Left ventricle myocardium superior (tissue), 1 donor: ENCODE data around the gene EPDR1. TPM values are rescaled to one million over a fixed set of nuclear protein-coding genes. Genes with fewer than 3 reads are reported as not detected.

ENCODE experiments used
- ATAC-seq: fragments of 200-7000 bp; cut with Tn5 transposase; one replicate; pipeline ENCODE4 v1.9.1; 2020; ENCODE audit warnings: mild to moderate bottlenecking, moderate library complexity
- DNase-seq: peaks from one replicate; pipeline ENCODE4 v3.0.0-alpha.2; 2020
- intact Hi-C: fragments of 100-400 bp; cut with micrococcal nuclease; formaldehyde crosslinking; loops from one replicate; pipeline ENCODE4 v1.11.0; 2022
- long read RNA-seq: library from polyadenylated mRNA; unstranded; transcript quantifications from one replicate; pipeline ENCODE4 v2.0.0, GENCODE V29; 2021
- total RNA-seq: library from RNA; stranded (reverse); fragmentation: NEBNext Ultra II Directional; extraction: Animal tissue kit (Norgen Biotek cat#: 25700); gene quantifications from one replicate; pipeline ENCODE4 v1.2.1, GENCODE V29; 2021
- donor health status: DM: no; HTN: yes; CAD: no; lungs with severe emphysema.

Gene EPDR1
- 36.7 TPM for total RNA-seq
- long read RNA-seq, transcript EPDR1-201 (3 exons, 2,599 nt) = major isoform, 46 of 61 reads
- long read RNA-seq, transcript EPDR1-202 (2 exons, 638 nt) = minor isoform, 8 of 61 reads
- long read RNA-seq, partial matches to known transcripts = 1 of 61 reads
- long read RNA-seq, other reads (novel, unspliced or antisense) = 4 of 61 reads

- DNase-seq (peak; percentile 75), ATAC-seq (peak; percentile 76)
- intact Hi-C loops = no loop called here
Observed at GRCh38 chr7:37920305-37920848, at the start of gene EPDR1. TSS of gene EPDR1 (plus strand) at chr7:37920640. CDS start at chr7:37920940, 300 bp downstream.

GRCh38 chr7:37882086-37882485 lies 38.4 kb upstream of the EPDR1 start:
- ATAC-seq = no peak
- intact Hi-C loops = no loop called here
- no peak for DNase-seq

DNA sequence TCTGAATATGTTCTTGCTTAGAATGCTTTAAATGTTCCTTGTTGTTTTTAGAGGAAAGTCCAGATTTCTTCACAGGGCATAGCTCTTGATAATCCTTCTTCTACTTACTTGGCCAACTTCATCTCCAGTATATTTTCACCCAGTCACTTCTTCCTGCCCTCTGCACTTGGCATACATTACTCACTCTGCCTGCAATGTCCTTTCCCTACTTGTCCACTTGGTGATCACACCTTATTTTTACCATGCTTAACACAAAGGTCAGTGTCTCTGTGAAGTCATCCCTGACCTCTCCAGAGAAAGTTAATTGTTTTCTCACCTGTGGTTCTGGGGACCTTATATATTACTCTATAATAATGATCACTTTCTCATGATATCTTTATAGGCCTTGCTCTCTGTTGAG lies 27.1 kb upstream of the EPDR1 start:
- DNase-seq (no peak), ATAC-seq (no peak)
- intact Hi-C loops = no loop called here

GRCh38 chr7:37894671-37895070 lies 25.8 kb upstream of the EPDR1 start:
- no peak for ATAC-seq

DNA sequence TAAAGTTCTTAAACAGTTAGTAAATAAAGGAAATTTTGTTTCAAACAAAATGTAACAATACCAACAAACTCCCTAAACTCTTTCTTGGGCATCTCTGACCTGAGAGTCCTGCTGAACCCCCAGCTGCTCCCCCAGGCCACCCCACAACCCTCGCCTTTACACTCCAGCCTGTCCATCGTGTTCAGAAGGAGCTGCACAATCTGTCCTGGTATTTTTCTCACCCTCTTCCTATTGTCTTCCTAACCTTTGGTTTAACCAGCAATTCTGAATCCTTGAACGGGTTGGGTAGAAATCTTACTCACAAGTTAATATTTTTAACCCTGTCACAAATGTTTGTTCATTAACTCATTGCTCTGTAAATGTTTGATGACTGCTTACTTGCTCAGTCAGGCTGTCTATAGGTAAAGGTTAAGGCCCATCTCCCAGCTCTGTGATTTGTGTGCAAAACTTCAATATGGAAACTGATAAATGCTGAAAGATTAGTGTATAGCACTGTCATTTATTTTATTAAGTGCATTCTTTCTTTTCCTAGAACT lies 20.7 kb upstream of the EPDR1 start:
- no peak for ATAC-seq
- intact Hi-C loops = loop anchor here (5.0 kb wide), 1 partner anchor 323 kb away; no protein-coding TSS in a partner anchor

More at GRCh38 chr7:37894671-37895070, 25.8 kb upstream of the EPDR1 start:
- intact Hi-C loops = no loop called here
- no peak for DNase-seq

GRCh38 chr7:37901236-37901827 lies 19.1 kb upstream of the EPDR1 start:
- DNase-seq = no peak
- ATAC-seq = peak; percentile 65
- intact Hi-C loops = loop anchor here (5.0 kb wide), 1 partner anchor 321 kb away; no protein-coding TSS in a partner anchor

More for the DNA sequence above, 20.7 kb upstream of the EPDR1 start:
- DNase-seq = no peak

DNA sequence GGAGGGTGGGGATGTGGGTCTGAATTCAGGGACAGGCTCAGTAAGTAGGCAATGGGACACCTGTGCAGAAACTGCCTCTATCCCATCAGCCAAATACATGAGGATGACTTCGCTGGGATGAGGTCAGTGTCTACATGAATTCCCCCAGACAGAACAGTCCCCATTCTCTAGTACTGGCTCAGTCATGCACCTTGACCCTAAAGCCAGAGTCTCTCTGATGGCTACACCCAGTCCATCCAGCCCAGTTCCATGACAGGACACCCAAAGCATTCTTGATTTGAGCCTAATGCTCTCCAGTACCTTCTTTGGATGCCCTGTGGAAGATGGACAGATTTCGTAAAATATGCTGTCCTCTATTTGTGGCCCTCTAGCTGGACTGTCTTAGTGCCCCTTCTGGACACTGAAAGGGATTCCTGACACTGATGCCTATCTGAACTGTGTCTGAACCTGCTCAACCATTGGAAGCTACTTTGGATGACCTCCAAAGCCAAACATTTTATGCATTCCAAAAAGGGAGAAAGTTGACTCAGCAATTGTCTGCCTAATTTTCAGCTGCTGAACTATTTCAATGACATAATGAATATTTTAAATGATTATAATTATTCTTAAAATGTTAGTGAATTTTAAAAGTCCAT lies 18.4 kb upstream of the EPDR1 start:
- peak; percentile 41 for ATAC-seq
- intact Hi-C loops = loop anchor here (5.0 kb wide), 1 partner anchor 320 kb away; no protein-coding TSS in a partner anchor
- DNase-seq = no peak

GRCh38 chr7:37908221-37908788 lies 12.1 kb upstream of the EPDR1 start:
- intact Hi-C loops = no loop called here
- ATAC-seq (no peak), DNase-seq (no peak)

DNA sequence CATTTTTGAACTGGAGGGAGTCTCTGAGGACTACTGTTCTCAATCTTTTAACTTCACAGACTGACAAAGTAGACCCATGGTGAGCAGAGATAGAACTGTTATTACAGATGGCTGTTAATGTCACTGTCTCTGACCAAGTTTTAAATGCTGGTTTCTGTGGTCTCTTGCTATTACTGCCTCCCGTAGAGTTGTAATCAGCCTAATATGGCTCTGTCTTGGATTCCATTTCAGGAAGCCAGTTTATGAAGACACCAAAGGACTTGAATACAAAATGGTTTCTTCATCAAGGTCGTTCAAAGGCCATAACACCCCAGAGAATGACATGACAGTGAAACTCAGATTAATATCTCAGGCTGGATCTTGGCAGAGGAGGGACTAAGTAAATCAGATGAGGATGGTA lies 7.7 kb upstream of the EPDR1 start:
- no peak for DNase-seq
- ATAC-seq = no peak
- intact Hi-C loops = loop anchor here (10.0 kb wide), 1 partner anchor 192 kb away; no protein-coding TSS in a partner anchor

DNA sequence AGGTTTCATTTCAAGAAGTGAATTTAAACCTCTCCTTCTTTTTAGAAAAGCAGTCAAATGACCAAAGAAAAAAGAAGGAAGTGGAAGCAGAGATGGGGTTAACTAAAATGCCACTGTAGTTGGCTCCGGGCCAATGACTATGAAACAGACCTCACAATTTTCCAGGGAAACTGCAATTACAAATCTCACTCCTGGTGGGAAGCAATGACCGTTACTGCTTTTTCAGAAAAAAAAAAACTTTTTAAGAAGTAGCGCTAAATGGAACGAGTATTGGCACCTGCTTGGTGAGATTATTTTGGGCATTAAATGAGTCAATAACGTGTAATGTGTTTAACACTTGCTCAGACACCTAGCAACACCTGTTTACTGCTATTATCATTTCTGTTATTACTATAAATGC lies 5.0 kb upstream of the EPDR1 start:
- no peak for ATAC-seq
- intact Hi-C loops = loop anchor here (10.0 kb wide), 1 partner anchor 189 kb away; no protein-coding TSS in a partner anchor

DNA sequence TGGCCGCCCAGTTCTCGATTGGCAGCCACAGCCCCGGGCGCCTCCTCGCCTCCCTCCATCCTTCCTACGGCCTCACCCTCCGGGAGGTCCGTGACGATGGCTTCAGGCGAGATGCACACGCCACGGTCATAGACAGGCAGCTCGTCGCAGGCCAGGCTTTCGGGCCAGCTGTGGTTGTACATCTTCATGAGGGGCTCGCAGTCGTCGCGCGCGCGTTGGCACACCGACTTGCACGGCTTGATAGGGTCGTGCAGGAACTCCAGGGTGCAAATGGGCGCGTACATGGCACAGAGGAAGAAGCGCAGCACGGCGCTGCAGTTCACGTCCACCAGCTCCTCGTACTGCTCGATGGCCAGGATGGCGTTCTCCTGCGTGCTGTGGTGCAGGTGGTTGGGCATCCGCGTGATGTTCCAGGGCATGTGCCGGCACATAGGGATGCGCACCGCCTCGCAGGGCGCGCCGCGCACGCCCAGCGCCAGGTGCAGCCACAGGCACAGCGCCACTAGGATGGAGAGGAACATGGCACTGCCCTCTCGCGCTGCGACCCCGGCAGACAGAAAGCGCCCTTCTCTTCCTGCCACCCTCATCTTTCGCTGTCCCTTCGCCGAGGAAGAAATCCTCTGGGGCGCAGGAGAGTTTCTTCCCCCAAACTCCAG lies 4.3 kb upstream of the EPDR1 start:
- ATAC-seq (peak; percentile 4), DNase-seq (peak; percentile 35)
- intact Hi-C loops = loop anchor here (10.0 kb wide), 1 partner anchor 189 kb away; no protein-coding TSS in a partner anchor

More for the DNA sequence above, 5.0 kb upstream of the EPDR1 start:
- DNase-seq = no peak

DNA sequence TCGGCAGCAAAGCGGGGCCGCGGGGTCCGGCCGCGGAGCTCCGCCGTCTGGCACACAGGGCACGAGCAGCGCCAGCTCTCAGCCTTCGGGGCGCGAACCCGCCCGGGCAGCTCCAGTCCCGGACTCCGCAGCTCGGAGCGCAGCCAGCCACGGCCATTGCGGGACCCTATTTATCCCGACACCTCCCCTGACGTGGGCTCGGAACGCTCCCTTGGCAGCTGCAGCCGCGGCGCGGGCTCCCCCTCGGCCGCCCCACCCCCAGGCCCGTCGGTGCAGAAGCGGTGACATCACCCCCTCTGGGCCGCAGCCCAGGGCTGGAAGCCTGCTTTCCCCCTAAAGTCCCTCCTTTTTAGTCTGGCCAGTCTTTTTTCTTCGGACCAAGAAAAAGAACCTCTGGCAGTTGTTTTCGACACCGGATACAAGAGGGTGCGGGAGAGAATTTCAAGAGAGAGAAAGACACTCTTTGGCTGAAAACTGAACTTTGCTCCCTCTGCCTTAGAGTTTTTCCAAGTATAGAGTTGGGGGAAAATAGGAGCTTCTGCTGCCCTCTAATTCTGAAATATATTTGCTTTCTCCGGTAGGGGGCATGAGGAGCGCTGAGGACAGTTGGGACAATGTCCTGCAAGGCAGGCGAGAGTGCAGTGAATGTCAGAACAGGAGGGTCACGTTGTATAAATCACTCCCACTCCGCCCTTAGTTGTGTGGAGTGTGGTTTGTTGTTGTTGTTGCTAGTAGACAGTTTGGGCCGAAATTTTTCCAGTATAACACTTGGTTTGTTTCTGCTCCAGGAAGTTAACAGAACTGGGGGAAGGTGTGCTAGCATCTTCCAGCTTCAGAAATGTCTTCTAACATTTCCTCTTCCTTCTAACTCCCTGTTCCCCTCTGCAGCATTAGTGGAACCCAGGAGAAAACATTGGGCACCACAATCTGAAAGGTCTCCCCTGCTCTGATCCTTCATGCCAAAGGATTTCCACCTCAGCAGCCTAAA lies 3.5 kb upstream of the EPDR1 start, which contains the start of gene SFRP4:
Gene SFRP4 (minus strand): TSS at position 145 of the 988 bp plus-strand sequence. CDS start 280 bp downstream, outside the sequence.
- ATAC-seq (peak; percentile 62), DNase-seq (peak; percentile 78)
- intact Hi-C loops = loop anchor here (10.0 kb wide), 1 partner anchor 188 kb away; no protein-coding TSS in a partner anchor

GRCh38 chr7:37918526-37918925 lies 1.9 kb upstream of the EPDR1 start:
- DNase-seq = no peak
- intact Hi-C loops = loop anchor here (10.0 kb wide), 1 partner anchor 186 kb away; no protein-coding TSS in a partner anchor
- no peak for ATAC-seq

- ATAC-seq = peak; percentile 80
- peak; percentile 70 for DNase-seq
- intact Hi-C loops = no loop called here
Observed at GRCh38 chr7:37920849-37921805, 687 bp downstream of the EPDR1 start.

GRCh38 chr7:37921876-37922275 lies 1.4 kb downstream of the EPDR1 start:
- DNase-seq (no peak), ATAC-seq (peak; percentile 27)
- intact Hi-C loops = no loop called here

GRCh38 chr7:37923996-37924395 lies 3.6 kb downstream of the EPDR1 start:
- ATAC-seq = no peak
- intact Hi-C loops = no loop called here
- no peak for DNase-seq
